Gastrocnemius medialis (tissue), 4 donors: ENCODE results near the gene PARP12. TPM values are rescaled to one million over a fixed set of nuclear protein-coding genes. Genes with fewer than 3 reads are reported as not detected.

ENCODE experiments used
- ATAC-seq, 2 donors: fragments of 150-250 bp; one replicate each; pipeline ENCODE4 v1.9.1; 2016
- DNase-seq, 2 donors: peaks; one replicate each; pipeline ENCODE4 v3.0.0-alpha.2; 2019
- H3K27ac ChIP-seq, 4 donors: fragments of 200-600 bp; sonication (generic); 1 replicate in 1 of 4; 2 replicates in 3 of 4; pipeline ENCODE4 v1.5.1; 2016 to 2018; ENCODE audit warnings: mild to moderate bottlenecking in 2 of 4, moderate library complexity in 1 of 4
- H3K27me3 ChIP-seq, 3 donors: fragments of 200-600 bp; sonication (generic) in 2 of 3; 1 replicate in 1 of 3; 2 replicates in 2 of 3; pipeline versions ENCODE4 v1.5.1 to v1.6.0; 2016 to 2019; ENCODE audit warnings: mild to moderate bottlenecking in 1 of 3, moderate library complexity in 1 of 3
- H3K36me3 ChIP-seq, 2 donors: fragments of 200-600 bp; sonication (generic) in 1 of 2; one replicate each; pipeline ENCODE4 v1.5.1; 2017 to 2018
- H3K4me1 ChIP-seq, 2 donors: fragments of 200-600 bp; sonication (generic) in 1 of 2; one replicate each; pipeline ENCODE4 v1.5.1; 2016 to 2017; ENCODE audit warnings: mild to moderate bottlenecking in 2 of 2
- H3K4me3 ChIP-seq, 4 donors: fragments of 200-600 bp; sonication (generic) in 3 of 4; 1 replicate in 1 of 4; 2 replicates in 3 of 4; pipeline ENCODE4 v1.5.1; 2016 to 2019; ENCODE audit warnings: mild to moderate bottlenecking in 2 of 4
- H3K9me3 ChIP-seq, 3 donors: fragments of 200-600 bp; sonication (generic) in 2 of 3; 1 replicate in 1 of 3; 2 replicates in 2 of 3; pipeline ENCODE4 v1.5.1; 2016 to 2019
- CTCF ChIP-seq, 5 experiments: fragments of 450-650 bp in 3 of 5; fragments of 200-600 bp in 2 of 5; sonication (generic) in 2 of 5; IDR thresholded peaks in 4 of 5; conservative IDR thresholded peaks in 1 of 5; 1 replicate in 4 of 5; 2 replicates in 1 of 5; pipeline ENCODE4 v1.5.1; 2016 to 2019; ENCODE audit warnings: antibody characterized with exemption in 5 of 5, mild to moderate bottlenecking in 3 of 5, moderate library complexity in 3 of 5
- POLR2A ChIP-seq, 2 donors: fragments of 450-650 bp; IDR thresholded peaks; one replicate each; pipeline ENCODE4 v1.6.1; 2017; ENCODE audit warnings: antibody characterized with exemption in 2 of 2, mild to moderate bottlenecking in 2 of 2, moderate library complexity in 2 of 2
- in situ Hi-C, 4 donors: fragments of 200-750 bp; cut with MboI; loops; one replicate each; pipeline versions ENCODE4 v1.15.0 to v1.8.0; 2017; ENCODE audit warnings: low sequenced_read_pairs in 4 of 4
- intact Hi-C: fragments of 100-400 bp; cut with DNase I; formaldehyde crosslinking; loops from one replicate; pipeline ENCODE4 v1.15.1; 2023; ENCODE audit warnings: low total_unique reads
- total RNA-seq, 4 donors: library from RNA; depleted of rRNA; stranded (reverse); fragments of >200 nt; gene quantifications; one replicate each; pipeline versions ENCODE4 v1.1.0 to v1.2.3, GENCODE V29; 2016

PARP12 gene
- total RNA-seq, 4 donors from 2014 or later, result 4.3 to 12.7 (median 4.9) TPM

GRCh38 chr7:140057143-140057535, 5.6 kb downstream of the PARP12 start:
- no peak overlapping the region for H3K27ac ChIP-seq
- no peaks in the 10 kb centered on the region for H3K27me3 ChIP-seq
- ATAC-seq, result no peak
- in situ Hi-C loops (no loop called here), intact Hi-C loops (no loop called here)
- H3K4me1 ChIP-seq, result peaks cover 0 to 4% of the 10 kb centered on the region in 2 donors
- H3K4me3 ChIP-seq, result no peak overlapping the region
- no peaks in the 10 kb centered on the region for H3K36me3 ChIP-seq
- TF ChIP-seq CTCF (IDR thresholded peaks at IDR 0.05 in 4 of 5, conservative IDR thresholded peaks at IDR 0.05 in 1 of 5) (no peak), POLR2A (IDR thresholded peaks at IDR 0.05) (no peak)
- DNase-seq, result no peak
- H3K9me3 ChIP-seq, result no peaks in the 10 kb centered on the region

- no peak for ATAC-seq
- no peak overlapping the region for H3K4me3 ChIP-seq
- TF ChIP-seq POLR2A (IDR thresholded peaks at IDR 0.05), result no peak
- TF ChIP-seq CTCF (IDR thresholded peaks at IDR 0.05 in 4 of 5, conservative IDR thresholded peaks at IDR 0.05 in 1 of 5), result no peak
- no peak for DNase-seq
- H3K27me3 ChIP-seq, result no peaks in the 10 kb centered on the region
- no peaks in the 10 kb centered on the region for H3K36me3 ChIP-seq
- intact Hi-C loops, result no loop called here
- H3K9me3 ChIP-seq, result no peaks in the 10 kb centered on the region
- no peaks in the 10 kb centered on the region for H3K4me1 ChIP-seq
- in situ Hi-C loops, result no loop called here
- no peak overlapping the region for H3K27ac ChIP-seq
These were observed 6.2 kb downstream of the PARP12 start for GRCh38 chr7:140056431-140057142.

- Histone ChIP-seq H3K27ac (no peak overlapping the region), H3K4me1 (no peaks in the 10 kb centered on the region), H3K36me3 (no peaks in the 10 kb centered on the region), H3K9me3 (no peaks in the 10 kb centered on the region), H3K4me3 (no peak overlapping the region), H3K27me3 (no peaks in the 10 kb centered on the region)
- DNase-seq, result no peak
- in situ Hi-C loops (no loop called here), intact Hi-C loops (no loop called here)
- ATAC-seq, result no peak
- TF ChIP-seq CTCF (IDR thresholded peaks at IDR 0.05 in 4 of 5, conservative IDR thresholded peaks at IDR 0.05 in 1 of 5) (no peak), POLR2A (IDR thresholded peaks at IDR 0.05) (no peak)
These were observed 6.9 kb downstream of the PARP12 start for GRCh38 chr7:140055833-140056232.

- ATAC-seq, result no peak
- no peak for DNase-seq
- Histone ChIP-seq H3K4me3 (no peak overlapping the region), H3K27me3 (no peaks in the 10 kb centered on the region), H3K4me1 (peaks cover 0 to 5% of the 10 kb centered on the region in 2 donors), H3K9me3 (no peaks in the 10 kb centered on the region), H3K36me3 (no peaks in the 10 kb centered on the region), H3K27ac (no peak overlapping the region)
- TF ChIP-seq POLR2A (IDR thresholded peaks at IDR 0.05) (no peak), CTCF (IDR thresholded peaks at IDR 0.05 in 4 of 5, conservative IDR thresholded peaks at IDR 0.05 in 1 of 5) (no peak)
- intact Hi-C loops (no loop called here), in situ Hi-C loops (no loop called here)
These were observed 8.0 kb downstream of the PARP12 start for GRCh38 chr7:140054751-140055150.
